Measurements from ENCODE around the gene ST6GALNAC6. TPM values are rescaled to one million over a fixed set of nuclear protein-coding genes. Genes with fewer than 3 reads are reported as not detected.
A peak's percentile ranks its signal among the peaks of the same experiment; 100 is the strongest.

The ST6GALNAC6 gene
- total and polyA plus RNA-seq, 2 of the 4 experiments (the other 2 are of a cell fraction) = 35.7 to 48.6 TPM

DNA sequence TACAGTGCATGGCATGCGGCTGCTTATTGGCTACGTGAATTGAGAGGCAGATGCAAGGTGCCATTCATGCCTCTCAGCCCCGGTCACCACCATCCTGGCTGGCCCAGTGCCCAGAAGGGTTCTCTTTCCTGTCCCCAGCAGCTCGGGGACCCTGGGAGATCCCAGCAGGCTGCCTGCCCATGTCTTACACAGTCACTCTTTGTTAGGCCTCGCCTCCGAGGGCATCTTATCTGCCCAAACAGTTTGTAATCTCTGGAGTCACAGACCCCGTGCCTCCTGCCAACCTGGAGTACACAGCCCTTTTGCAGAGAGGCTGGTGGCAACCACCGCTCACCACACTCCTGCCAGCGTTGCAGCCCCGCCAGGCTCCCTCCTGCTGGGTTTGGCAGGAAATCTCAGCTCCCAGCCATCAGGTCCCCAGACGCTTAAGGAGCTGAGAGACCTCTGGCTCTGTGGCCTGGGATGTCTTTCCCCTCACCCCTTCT lies 14.9 kb downstream of the ST6GALNAC6 start:
- no peak overlapping the region; the same call in 1 of the 2 replicates for H2AK5ac ChIP-seq (ENCODE audit: low read depth, low read length)
- H3K14ac ChIP-seq (replicated peaks; ENCODE audit: low read depth, low read length) = no peak overlapping the region
- BruUV-seq (replicated peaks) = no TSS peak
- H3K36me3 ChIP-seq (ENCODE audit: control insufficient read depth, insufficient read depth, low read length) = peaks cover 41% of the 10 kb centered on the region
- intact Hi-C loops (cut with micrococcal nuclease) (no loop called here), in situ Hi-C loops (cut with MboI; ENCODE audit: low sequenced_read_pairs) (no loop called here), dilution Hi-C loops (cut with HindIII; ENCODE audit: low sequenced_read_pairs, unreplicated experiment) (no loop called here)
- H3K4me1 ChIP-seq (ENCODE audit: control insufficient read depth, insufficient read depth, low read length) = peaks cover 4% of the 10 kb centered on the region
- no peak overlapping the region for H3K18ac ChIP-seq (ENCODE audit: low read depth, low read length)
- no peak overlapping the region for H3K27ac ChIP-seq (ENCODE audit: insufficient read depth, low read length)
- H2BK5ac ChIP-seq (ENCODE audit: low read depth, low read length, poor library complexity, severe bottlenecking) = no peak overlapping the region
- H4K20me1 ChIP-seq (ENCODE audit: insufficient read depth, low read length) = 0 out of 2 replicates have a peak, but pooled peaks cover 3% of the 10 kb centered on the region
- WGBS, 2 experiments (ENCODE audit: extremely low coverage in 2 of 2, insufficient read length in 1 of 2) = 51% methylated on average over 9 of the region's 11 CpGs; no CpG with 5 or more reads in 1 of the 2 experiments
- H3K56ac ChIP-seq (ENCODE audit: extremely low read depth, insufficient read depth, low read length) = no peak overlapping the region
- no peak overlapping the region for H4K91ac ChIP-seq (ENCODE audit: insufficient read depth, low read depth, low read length)
- no peak overlapping the region for H2BK120ac ChIP-seq (ENCODE audit: low read depth, low read length)
- H3K79me1 ChIP-seq (ENCODE audit: low read depth in 1 of 2, low read length in 2 of 2) = peaks cover 0 to 15% of the 10 kb centered on the region in 2 experiments; a peak in 2 of 4 replicates
- peaks cover 3% of the 10 kb centered on the region; the same call in 1 of the 2 replicates for H3K9me1 ChIP-seq (ENCODE audit: insufficient read depth, low read length)
- no peak overlapping the region for H2BK15ac ChIP-seq (ENCODE audit: low read depth, low read length)
- no peak overlapping the region for H2BK20ac ChIP-seq (ENCODE audit: low read depth, low read length)
- H3K4me2 ChIP-seq (ENCODE audit: low read depth, low read length) = no peak overlapping the region
- DNase-seq (no peak), ATAC-seq (ENCODE audit: low read depth) (peak; percentile 36)
- no peak overlapping the region for H3K4me3 ChIP-seq (ENCODE audit: insufficient read depth, low read depth, low read length)
- peak overlapping the region; percentile 42 for H2AK9ac ChIP-seq (replicated peaks; ENCODE audit: low read depth, low read length, poor library complexity)
- CTCF ChIA-PET = interaction anchor here (0.6 kb wide), 1 partner anchor 393 kb away, joined by 3 read pairs; no protein-coding TSS in a partner anchor
- H2AFZ ChIP-seq (replicated peaks; ENCODE audit: low read length, poor library complexity) = peak overlapping the region; percentile 58
- H4K8ac ChIP-seq (ENCODE audit: low read depth in 2 of 2, low read length in 2 of 2) = no peak overlapping the region
- H3K9ac ChIP-seq (ENCODE audit: low read depth, low read length) = no peak overlapping the region
- no peak overlapping the region for H3K4ac ChIP-seq (ENCODE audit: low read depth, low read length)
- H4K5ac ChIP-seq (ENCODE audit: low read depth, low read length) = no peak overlapping the region
- no peaks in the 10 kb centered on the region for H3K9me3 ChIP-seq (ENCODE audit: control insufficient read depth, insufficient read depth, low read length)
- POLR2A ChIA-PET (ENCODE audit: unreplicated experiment) = interaction anchor here (0.8 kb wide), 1 partner anchor 14 kb away, joined by 3 read pairs; no protein-coding TSS in a partner anchor
- H3K27me3 ChIP-seq (ENCODE audit: control insufficient read depth, insufficient read depth, low read length) = no peaks in the 10 kb centered on the region
- no peak overlapping the region for H3K23ac ChIP-seq (ENCODE audit: low read depth, low read length)
- TF ChIP-seq, protein P1, sequence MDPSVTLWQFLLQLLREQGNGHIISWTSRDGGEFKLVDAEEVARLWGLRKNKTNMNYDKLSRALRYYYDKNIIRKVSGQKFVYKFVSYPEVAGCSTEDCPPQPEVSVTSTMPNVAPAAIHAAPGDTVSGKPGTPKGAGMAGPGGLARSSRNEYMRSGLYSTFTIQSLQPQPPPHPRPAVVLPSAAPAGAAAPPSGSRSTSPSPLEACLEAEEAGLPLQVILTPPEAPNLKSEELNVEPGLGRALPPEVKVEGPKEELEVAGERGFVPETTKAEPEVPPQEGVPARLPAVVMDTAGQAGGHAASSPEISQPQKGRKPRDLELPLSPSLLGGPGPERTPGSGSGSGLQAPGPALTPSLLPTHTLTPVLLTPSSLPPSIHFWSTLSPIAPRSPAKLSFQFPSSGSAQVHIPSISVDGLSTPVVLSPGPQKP (IDR thresholded peaks at IDR 0.05; ENCODE audit: borderline replicate concordance, low read depth, low read length) = no peak
- no peak for TF ChIP-seq RFX5 (IDR thresholded peaks at IDR 0.05; ENCODE audit: low read depth, low read length)
- TF ChIP-seq USF2 (IDR thresholded peaks at IDR 0.05; ENCODE audit: low read depth, low read length) = no peak
- TF ChIP-seq SMC3 (IDR thresholded peaks at IDR 0.05; ENCODE audit: low read depth, low read length) = no peak
- no peak for TF ChIP-seq MAZ (IDR thresholded peaks at IDR 0.05; ENCODE audit: borderline replicate concordance, low read depth, low read length)
- TF ChIP-seq NFE2L2 (IDR thresholded peaks at IDR 0.05; ENCODE audit: low read depth, low read length) = no peak
- TF ChIP-seq RCOR1 (IDR thresholded peaks at IDR 0.05; ENCODE audit: insufficient replicate concordance, low read length) = no peak
- TF ChIP-seq POLR2A (IDR thresholded peaks at IDR 0.05; ENCODE audit: low read depth, low read length) = no peak
- TF ChIP-seq CTCF (conservative IDR thresholded peaks at IDR 0.05; ENCODE audit: low read depth, low read length) = no peak
- no peak for TF ChIP-seq FOS (IDR thresholded peaks at IDR 0.05; ENCODE audit: low read depth, low read length)
- no peak for TF ChIP-seq RAD21 (IDR thresholded peaks at IDR 0.05; ENCODE audit: low read length)
- no peak for TF ChIP-seq MXI1 (IDR thresholded peaks at IDR 0.05; ENCODE audit: borderline replicate concordance, low read depth, low read length)
- no peak for TF ChIP-seq BHLHE40 (IDR thresholded peaks at IDR 0.05; ENCODE audit: low read depth, low read length)
- no peak for TF ChIP-seq CHD1 (IDR thresholded peaks at IDR 0.05; ENCODE audit: low read depth, low read length)
- TF ChIP-seq MAFK (IDR thresholded peaks at IDR 0.05; ENCODE audit: low read depth, low read length) = no peak
- TF ChIP-seq CEBPB (IDR thresholded peaks at IDR 0.05; ENCODE audit: low read depth, low read length) = no peak

Data from IMR-90 (cell line).